ENCODE data around the gene GOLGA8N.

The GOLGA8N gene

GRCh38 chr15:32652178-32652577 is 58.9 kb downstream of the GOLGA8N start:
- DNase-seq = no peak

- DNase-seq = no peak
Measured at GRCh38 chr15:32656091-32656490, 62.8 kb downstream of the GOLGA8N start.

- DNase-seq = no peak
Measured at GRCh38 chr15:32656496-32656895, 63.2 kb downstream of the GOLGA8N start.

All from KG1 (cell line).